ENCODE data around the gene LGI1. TPM values are rescaled to one million over a fixed set of nuclear protein-coding genes. Genes with fewer than 3 reads are reported as not detected.

Gene LGI1
- total RNA-seq, 1 experiment from 2014 or later, result not detected

DNA sequence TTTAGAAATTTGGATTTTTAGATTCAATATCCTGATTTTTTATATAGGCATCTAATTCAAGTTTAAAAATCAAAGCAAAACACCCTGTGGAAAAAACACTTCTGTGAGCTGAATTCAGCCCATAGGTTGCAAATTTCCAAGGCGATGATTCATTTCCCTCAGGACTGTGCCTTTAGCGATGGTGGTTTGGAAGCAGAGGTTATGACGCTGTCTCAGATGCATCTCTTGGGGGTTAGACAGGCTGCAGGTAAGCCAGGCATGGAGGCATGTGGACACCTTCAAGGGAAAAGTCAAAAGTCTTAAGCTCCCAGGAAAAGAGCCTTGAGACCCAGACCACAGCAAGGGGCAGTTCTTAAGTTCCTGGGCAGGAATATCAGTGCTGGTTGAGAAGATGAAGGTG, 45.8 kb upstream of the LGI1 start:
- no TSS peak for BruUV-seq (replicated peaks)
- TF ChIP-seq POLR2AphosphoS5 (IDR thresholded peaks at IDR 0.05; ENCODE audit: low read depth, low read length), result no peak
- no peak for TF ChIP-seq SIN3A (IDR thresholded peaks at IDR 0.05; ENCODE audit: borderline replicate concordance, insufficient read depth, low read depth, low read length)
- no peak for TF ChIP-seq TCF7L2 (IDR thresholded peaks at IDR 0.05; ENCODE audit: low read depth, low read length)
- TF ChIP-seq, protein P1, sequence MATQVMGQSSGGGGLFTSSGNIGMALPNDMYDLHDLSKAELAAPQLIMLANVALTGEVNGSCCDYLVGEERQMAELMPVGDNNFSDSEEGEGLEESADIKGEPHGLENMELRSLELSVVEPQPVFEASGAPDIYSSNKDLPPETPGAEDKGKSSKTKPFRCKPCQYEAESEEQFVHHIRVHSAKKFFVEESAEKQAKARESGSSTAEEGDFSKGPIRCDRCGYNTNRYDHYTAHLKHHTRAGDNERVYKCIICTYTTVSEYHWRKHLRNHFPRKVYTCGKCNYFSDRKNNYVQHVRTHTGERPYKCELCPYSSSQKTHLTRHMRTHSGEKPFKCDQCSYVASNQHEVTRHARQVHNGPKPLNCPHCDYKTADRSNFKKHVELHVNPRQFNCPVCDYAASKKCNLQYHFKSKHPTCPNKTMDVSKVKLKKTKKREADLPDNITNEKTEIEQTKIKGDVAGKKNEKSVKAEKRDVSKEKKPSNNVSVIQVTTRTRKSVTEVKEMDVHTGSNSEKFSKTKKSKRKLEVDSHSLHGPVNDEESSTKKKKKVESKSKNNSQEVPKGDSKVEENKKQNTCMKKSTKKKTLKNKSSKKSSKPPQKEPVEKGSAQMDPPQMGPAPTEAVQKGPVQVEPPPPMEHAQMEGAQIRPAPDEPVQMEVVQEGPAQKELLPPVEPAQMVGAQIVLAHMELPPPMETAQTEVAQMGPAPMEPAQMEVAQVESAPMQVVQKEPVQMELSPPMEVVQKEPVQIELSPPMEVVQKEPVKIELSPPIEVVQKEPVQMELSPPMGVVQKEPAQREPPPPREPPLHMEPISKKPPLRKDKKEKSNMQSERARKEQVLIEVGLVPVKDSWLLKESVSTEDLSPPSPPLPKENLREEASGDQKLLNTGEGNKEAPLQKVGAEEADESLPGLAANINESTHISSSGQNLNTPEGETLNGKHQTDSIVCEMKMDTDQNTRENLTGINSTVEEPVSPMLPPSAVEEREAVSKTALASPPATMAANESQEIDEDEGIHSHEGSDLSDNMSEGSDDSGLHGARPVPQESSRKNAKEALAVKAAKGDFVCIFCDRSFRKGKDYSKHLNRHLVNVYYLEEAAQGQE (IDR thresholded peaks at IDR 0.05; ENCODE audit: insufficient read depth in 1 of 2, low read depth in 2 of 2, low read length in 1 of 2), result no peak
- TF ChIP-seq, protein P2, sequence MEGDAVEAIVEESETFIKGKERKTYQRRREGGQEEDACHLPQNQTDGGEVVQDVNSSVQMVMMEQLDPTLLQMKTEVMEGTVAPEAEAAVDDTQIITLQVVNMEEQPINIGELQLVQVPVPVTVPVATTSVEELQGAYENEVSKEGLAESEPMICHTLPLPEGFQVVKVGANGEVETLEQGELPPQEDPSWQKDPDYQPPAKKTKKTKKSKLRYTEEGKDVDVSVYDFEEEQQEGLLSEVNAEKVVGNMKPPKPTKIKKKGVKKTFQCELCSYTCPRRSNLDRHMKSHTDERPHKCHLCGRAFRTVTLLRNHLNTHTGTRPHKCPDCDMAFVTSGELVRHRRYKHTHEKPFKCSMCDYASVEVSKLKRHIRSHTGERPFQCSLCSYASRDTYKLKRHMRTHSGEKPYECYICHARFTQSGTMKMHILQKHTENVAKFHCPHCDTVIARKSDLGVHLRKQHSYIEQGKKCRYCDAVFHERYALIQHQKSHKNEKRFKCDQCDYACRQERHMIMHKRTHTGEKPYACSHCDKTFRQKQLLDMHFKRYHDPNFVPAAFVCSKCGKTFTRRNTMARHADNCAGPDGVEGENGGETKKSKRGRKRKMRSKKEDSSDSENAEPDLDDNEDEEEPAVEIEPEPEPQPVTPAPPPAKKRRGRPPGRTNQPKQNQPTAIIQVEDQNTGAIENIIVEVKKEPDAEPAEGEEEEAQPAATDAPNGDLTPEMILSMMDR (IDR thresholded peaks at IDR 0.05), result no peak
- DNase-seq (ENCODE audit: low read depth, low spot score) (no peak), ATAC-seq (no peak)
- no peaks in the 10 kb centered on the region for H3K9me3 ChIP-seq (ENCODE audit: control insufficient read depth, insufficient read depth, low read depth, low read length)
- in situ Hi-C loops (cut with HindIII; ENCODE audit: low pct_unique_long_range_greater_than_20kb, low sequenced_read_pairs) (no loop called here), intact Hi-C loops (cut with micrococcal nuclease; ENCODE audit: unreplicated experiment) (no loop called here)
- H3K4me1 ChIP-seq (ENCODE audit: control insufficient read depth, insufficient read depth, low read length), result no peaks in the 10 kb centered on the region
- H3K4me3 ChIP-seq (ENCODE audit: low read depth in 2 of 2, low read length in 2 of 2), result no peak overlapping the region
- ChIA-PET CTCF (interaction anchor here (0.5 kb wide), 1 partner anchor 732 kb away, joined by 3 read pairs; no protein-coding TSS in a partner anchor), POLR2A (no interaction called here)
- no peaks in the 10 kb centered on the region; the same call in 1 of the 2 replicates for H3K27me3 ChIP-seq (ENCODE audit: control insufficient read depth, insufficient read depth, low read length)
- H3K27ac ChIP-seq (ENCODE audit: low read length), result no peak overlapping the region
- H3K36me3 ChIP-seq (ENCODE audit: control insufficient read depth, insufficient read depth, low read length), result no peaks in the 10 kb centered on the region

DNA sequence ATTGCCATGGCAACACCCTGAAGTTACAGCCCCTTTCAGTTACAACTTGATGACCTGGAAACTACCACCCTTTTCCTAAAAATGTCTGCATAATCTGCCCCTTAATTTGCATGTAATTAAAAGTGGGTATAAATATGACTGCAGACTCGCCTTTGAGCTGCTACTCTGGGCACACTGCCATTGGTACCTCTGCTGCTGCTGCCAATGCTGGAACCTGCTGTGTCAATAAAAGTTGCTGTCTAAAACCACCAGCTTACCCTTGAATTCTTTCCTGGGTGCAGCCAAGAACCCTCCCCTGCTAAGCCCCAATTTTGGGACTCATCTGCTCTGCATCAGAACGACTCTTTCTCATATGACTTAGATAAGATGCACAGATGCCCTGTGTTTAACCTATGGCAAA, 45.1 kb upstream of the LGI1 start:
- POLR2A ChIA-PET, result no interaction called here
- in situ Hi-C loops (cut with HindIII; ENCODE audit: low pct_unique_long_range_greater_than_20kb, low sequenced_read_pairs), result no loop called here

More for the DNA sequence above, 45.1 kb upstream of the LGI1 start:
- no TSS peak for BruUV-seq (replicated peaks)
- Histone ChIP-seq H3K4me3 (ENCODE audit: low read depth in 2 of 2, low read length in 2 of 2) (no peak overlapping the region), H3K27ac (ENCODE audit: low read length) (no peak overlapping the region), H3K27me3 (ENCODE audit: control insufficient read depth, insufficient read depth, low read length) (no peaks in the 10 kb centered on the region), H3K36me3 (ENCODE audit: control insufficient read depth, insufficient read depth, low read length) (no peaks in the 10 kb centered on the region), H3K9me3 (ENCODE audit: control insufficient read depth, insufficient read depth, low read depth, low read length) (no peaks in the 10 kb centered on the region), H3K4me1 (ENCODE audit: control insufficient read depth, insufficient read depth, low read length) (no peaks in the 10 kb centered on the region)
- DNase-seq (ENCODE audit: low read depth, low spot score), result no peak
- no peak for ATAC-seq
- TF ChIP-seq, protein P2 (IDR thresholded peaks at IDR 0.05), result no peak
- no peak for TF ChIP-seq POLR2AphosphoS5 (IDR thresholded peaks at IDR 0.05; ENCODE audit: low read depth, low read length)
- TF ChIP-seq, protein P1 (IDR thresholded peaks at IDR 0.05; ENCODE audit: insufficient read depth in 1 of 2, low read depth in 2 of 2, low read length in 1 of 2), result no peak
- no peak for TF ChIP-seq TCF7L2 (IDR thresholded peaks at IDR 0.05; ENCODE audit: low read depth, low read length)
- intact Hi-C loops (cut with micrococcal nuclease; ENCODE audit: unreplicated experiment), result no loop called here
- CTCF ChIA-PET, result interaction anchor here (0.6 to 0.9 kb wide), 2 partner anchors 10 to 138 kb away, joined by 3 read pairs; partner anchors contain the start of gene FRA10AC1

Measured in Panc1 (cell line).